NCI-H510A treated with DMSO at 0.1 percent for 48 hours (cell line): ENCODE data around the gene ACTN3.
"Not testable (repeated sequence)": the region's sequence is repeated elsewhere in the genome, so short reads cannot be mapped to it uniquely, and the experiment has no call there.

Source experiments
- DNase-seq: peaks from one replicate; lab custom pipeline; 2025; lab: John Stamatoyannopoulos, UW

Gene ACTN3

DNA sequence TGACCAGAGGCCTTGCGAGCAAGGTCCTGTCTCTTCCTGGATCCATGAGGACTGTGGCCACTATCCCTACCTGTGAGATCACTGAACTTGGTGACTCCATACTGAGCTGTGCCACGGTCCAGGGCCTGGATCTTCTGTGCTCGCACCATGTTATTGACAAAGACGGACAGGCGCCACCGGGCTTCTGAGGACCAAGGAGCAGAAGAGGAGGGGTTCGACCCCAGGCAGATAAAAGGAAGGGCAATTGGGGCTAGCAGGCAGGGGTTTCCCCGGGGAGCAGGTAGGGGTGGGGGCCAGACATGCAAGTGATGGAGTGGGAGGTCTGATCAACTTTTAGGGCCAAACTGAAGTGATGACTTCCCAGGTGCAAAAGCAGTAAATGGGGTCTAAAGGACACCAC lies 19.5 kb downstream of the ACTN3 start:
- DNase-seq = no peak

DNA sequence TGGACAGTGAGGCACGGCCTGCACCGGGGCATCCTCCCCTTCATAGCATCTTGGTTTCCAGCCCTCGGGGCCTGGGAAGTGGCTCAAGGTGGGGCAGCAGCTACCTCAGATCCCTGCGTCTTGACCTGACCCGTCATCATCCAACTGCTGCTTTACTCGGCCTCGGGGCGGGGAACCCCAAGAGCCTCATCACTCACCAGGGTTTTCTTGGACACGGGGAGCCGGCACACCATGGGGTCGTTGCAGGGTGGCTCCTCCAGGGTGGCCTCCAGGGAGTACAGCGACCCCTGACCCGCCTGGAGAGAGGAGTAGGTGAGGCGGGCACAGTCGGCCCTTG lies 21.1 kb downstream of the ACTN3 start:
- no peak for DNase-seq

DNA sequence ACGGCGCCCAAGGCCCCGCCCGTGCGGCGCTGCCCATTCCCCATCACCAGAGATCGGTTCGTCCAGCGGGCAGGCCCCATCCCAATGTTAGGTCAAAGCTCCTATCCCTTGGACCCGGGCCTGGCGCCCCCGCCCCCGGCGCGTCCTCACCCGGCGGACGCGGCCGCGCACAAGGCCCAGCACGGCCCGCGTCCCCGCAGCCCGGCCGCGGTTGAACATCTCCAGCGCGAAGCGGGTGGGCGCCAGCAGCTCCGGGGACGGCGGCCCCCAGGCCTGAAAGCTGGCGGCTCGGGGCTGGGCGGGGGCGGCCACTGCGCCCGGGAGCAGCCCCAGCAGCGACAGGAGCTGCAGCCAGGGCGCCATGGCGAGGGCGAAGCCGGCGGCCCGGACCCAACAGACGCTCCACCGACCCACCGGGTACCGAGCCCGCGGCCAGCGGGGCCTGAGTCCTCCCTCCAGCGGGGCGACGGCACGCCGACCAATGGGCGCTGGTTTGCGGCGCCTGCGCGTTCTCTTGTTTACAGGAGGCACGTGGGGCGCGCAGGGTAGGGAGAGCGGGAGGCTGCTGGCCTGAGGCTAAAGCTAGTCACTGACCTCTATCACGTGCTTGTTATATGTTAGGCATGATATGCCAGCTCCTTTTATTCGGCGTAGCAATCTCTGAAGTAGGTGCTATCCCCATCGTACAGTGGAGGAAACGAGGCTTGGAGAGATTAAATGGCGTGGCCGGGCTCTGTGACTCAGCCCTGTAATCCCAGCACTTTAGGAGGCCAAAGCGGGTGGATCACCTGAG lies 21.6 kb downstream of the ACTN3 start, which contains the start of gene CTSF:
Gene CTSF, minus strand, starts transcription at position 483 of the 793 bp plus-strand sequence. Its CDS starts 120 bp downstream, at position 363.
- peak; percentile 76 for DNase-seq

GRCh38 chr11:66569076-66569475 lies 22.4 kb downstream of the ACTN3 start:
- no peak for DNase-seq

DNA sequence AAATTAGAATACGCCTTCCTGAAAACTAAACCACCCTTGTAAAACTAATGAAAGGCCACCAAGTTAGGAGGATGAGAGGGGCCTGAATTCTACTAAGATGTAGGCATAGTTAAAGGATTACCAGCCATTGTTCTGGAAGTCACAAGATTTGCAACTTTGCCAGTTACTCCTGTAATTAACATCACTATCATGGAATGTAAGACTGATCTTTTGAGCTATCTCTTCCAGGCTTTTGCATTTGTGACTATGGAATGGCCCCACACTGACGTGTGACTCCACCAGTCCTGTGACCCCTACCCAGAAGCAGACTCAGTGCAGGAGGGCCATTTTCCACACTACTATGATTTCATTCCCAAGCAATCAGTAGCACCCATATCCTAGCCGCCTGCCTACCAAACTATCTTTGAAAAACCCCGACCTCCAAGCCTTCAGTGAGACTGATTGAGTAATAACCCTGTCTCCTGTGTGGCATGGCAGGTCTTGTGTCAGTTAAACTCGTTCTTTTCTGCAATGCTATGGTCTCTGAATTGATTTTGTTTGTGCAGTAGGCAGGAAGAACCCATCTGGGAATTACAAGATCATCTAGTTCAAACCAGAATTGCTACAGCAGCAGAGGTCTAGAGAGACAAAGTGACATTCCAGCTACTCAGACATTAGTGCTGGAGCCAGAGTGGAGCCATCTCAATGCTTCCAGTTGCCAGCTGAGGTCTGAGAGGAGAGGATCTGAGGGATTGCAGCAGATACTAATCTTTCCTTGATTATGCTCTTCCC lies 23.6 kb downstream of the ACTN3 start:
- DNase-seq = no peak

DNA sequence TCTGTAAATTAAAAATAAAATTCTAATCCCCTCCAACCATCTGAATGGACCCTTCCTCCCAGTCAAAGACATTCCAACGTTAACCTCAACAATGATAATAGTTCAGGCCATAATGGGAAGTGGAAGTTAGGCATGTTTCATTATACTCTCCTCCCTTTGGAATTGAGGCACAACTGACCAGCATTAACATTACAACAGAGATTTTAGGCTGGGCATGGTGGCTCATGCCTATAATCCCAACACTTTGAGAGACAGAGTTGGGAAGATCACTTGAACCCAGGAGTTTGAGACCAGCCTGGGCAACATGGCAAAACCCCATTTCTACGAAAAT lies 24.1 kb downstream of the ACTN3 start:
- no peak for DNase-seq

GRCh38 chr11:66579017-66579606 lies 32.4 kb downstream of the ACTN3 start:
- DNase-seq = peak; percentile 23

- no peak for DNase-seq
Measured at GRCh38 chr11:66580803-66581202, 34.1 kb downstream of the ACTN3 start.

- DNase-seq = no peak
Measured at GRCh38 chr11:66581261-66581660, 34.6 kb downstream of the ACTN3 start.

DNA sequence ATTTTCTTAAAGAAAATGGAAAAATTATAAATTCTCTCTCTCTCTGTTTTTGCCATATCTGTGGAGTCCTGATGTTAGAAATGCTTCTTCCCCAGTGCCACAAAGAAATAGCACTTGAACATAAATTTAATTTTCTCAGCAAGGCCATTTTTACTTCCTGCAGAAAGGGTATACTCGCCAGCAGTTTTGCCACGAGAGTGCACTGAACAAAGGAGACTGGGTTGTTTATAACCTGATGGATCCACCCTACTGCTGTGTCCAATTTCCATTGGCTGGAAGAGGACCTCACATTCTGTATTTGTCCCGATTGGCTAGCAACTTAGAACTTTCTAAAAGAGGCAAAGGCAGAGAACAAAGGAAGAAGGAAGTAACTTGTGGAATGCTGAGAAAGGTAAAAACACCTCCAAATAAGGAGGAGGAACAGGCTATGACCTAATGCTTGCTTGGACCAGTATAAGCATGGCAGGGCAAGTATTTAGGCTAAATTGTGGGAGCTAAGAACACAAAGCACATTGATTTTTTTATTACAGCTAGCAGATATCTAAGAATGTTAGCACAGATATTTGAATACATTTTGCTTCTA lies 36.0 kb downstream of the ACTN3 start:
- DNase-seq = not testable (repeated sequence)

DNA sequence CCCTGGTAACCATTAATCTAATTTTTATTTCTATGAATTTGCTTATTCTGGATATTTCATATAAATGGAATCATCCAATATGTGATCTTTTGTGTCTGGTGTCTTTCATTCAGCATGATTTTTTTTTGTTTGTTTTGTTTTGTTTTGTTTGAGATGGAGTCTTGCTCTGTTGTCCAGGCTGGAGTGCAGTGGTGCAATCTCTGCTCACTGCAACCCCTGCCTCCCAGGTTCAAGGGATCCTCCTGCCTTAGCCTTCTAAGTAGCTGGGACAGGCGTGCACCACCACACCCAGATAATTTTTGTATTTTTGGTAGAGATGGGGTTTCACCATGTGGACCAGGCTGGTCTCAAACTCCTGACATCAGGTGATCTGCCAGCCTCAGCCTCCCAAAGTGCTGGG lies 38.7 kb downstream of the ACTN3 start:
- DNase-seq = not testable (repeated sequence)

DNA sequence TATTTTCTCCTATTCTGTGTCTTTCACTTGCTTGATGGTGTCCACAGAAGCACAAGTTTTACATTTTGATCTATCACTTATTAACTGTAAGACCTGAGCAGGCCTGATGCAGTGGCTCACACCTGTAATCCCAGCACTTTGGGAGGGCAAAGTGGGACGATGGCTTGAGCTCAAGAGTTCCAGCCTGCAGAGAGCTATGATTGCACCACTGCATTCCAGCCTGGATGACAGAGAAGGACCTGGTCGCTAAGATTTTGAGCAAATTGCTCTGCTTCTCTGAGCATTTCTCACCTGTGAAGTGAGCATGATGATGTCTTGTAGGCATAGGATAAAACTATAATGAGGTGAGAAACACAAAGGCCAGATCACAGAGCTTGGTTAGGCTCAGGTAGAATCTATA lies 39.4 kb downstream of the ACTN3 start:
- DNase-seq = no peak

GRCh38 chr11:66589315-66589714 lies 42.6 kb downstream of the ACTN3 start:
- DNase-seq = not testable (repeated sequence)

- no peak for DNase-seq
Measured at GRCh38 chr11:66589996-66590675, 43.4 kb downstream of the ACTN3 start.

- no peak for DNase-seq
Measured at GRCh38 chr11:66591175-66591574, 44.5 kb downstream of the ACTN3 start.

DNA sequence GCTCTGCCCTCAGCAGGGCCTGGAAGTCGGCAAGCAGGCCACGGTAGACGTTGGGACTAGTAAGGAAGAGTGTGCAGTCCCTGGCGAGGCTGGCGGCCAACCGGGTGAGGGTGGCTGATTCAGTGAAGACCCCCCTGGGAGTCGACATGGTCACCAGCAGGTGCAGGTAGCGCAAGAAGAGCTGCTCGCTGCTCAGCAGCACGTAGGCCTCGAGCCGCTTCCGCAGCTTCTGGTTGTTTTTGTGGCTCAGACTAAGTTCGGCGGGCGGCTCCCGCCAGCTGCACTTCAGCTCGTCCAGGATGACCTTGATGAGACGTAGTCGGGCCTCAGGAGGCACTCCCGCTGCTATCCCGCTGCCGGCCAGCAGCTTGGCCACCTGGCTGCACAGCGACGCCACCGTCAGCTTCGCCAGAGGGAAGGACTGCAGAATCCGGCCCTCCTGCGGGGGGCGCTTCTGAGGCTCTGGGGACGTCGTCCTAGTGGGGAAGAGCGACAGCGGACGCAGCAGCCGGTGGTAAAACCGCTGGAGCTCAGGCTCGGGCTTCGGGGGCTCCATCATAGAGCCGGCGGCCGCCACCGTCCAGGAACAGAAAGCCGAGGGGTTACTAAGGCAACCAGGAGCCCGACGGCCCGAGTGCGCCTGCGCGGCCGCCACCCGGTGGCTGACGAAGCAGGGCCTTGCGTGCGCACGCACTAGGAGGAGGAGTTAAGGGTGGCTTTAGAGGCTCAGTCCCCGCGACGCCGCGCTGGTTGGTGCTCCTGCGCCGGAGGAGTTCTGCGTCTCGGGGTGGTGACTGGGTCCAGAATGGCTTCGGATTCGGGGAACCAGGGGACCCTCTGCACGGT lies 46.0 kb downstream of the ACTN3 start, which contains the start of the genes CCDC87 and CCS:
Gene CCDC87, minus strand, starts transcription at position 607 of the 846 bp plus-strand sequence. Its CDS starts 48 bp downstream, at position 559.
Gene CCS, plus strand, starts transcription at position 729 of the 846 bp plus-strand sequence. Its CDS starts 77 bp downstream, at position 806.
- DNase-seq = peak; percentile 86

GRCh38 chr11:66593303-66593635 lies 46.6 kb downstream of the ACTN3 start:
- no peak for DNase-seq

GRCh38 chr11:66593650-66594049 lies 46.9 kb downstream of the ACTN3 start:
- DNase-seq = no peak

DNA sequence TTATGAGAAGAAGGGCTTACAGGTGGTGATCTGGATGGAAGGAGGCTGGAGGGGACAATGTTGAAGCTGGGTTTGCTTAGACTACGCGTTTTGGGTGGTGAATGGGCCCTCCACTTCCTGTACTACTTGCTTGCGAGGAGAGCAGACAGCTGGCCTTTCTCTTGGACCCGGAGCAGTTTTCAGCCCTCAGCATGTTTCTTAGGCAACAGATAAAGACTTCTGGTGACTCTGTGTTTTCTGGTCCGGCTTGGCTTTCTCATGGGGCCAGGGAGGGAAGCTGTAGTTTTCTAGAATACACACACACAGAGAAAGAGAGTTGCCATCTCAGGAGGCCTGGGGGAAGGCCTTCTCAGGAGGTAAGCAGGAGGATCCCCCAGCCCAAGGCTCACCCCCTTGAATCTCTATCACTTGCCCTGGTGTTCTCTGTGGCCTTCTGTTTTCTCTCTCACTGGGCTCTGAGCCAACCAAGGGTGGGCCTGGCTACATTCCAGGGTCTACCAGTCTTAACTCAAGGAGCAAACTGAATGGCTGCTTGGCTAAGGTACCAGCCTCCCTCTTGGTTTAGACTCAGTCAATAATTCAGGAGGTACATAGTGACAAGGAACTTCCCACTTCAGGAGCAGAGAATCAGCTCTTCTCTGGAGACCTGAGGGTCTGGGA lies 48.7 kb downstream of the ACTN3 start:
- DNase-seq = no peak

- no peak for DNase-seq
Measured at GRCh38 chr11:66598993-66599392, 52.3 kb downstream of the ACTN3 start.
